KG1 (cell line): ENCODE data around the gene EPHB2.

Source experiments
- DNase-seq: peaks from one replicate; lab custom pipeline; 2025; lab: John Stamatoyannopoulos, UW

EPHB2 gene

DNA sequence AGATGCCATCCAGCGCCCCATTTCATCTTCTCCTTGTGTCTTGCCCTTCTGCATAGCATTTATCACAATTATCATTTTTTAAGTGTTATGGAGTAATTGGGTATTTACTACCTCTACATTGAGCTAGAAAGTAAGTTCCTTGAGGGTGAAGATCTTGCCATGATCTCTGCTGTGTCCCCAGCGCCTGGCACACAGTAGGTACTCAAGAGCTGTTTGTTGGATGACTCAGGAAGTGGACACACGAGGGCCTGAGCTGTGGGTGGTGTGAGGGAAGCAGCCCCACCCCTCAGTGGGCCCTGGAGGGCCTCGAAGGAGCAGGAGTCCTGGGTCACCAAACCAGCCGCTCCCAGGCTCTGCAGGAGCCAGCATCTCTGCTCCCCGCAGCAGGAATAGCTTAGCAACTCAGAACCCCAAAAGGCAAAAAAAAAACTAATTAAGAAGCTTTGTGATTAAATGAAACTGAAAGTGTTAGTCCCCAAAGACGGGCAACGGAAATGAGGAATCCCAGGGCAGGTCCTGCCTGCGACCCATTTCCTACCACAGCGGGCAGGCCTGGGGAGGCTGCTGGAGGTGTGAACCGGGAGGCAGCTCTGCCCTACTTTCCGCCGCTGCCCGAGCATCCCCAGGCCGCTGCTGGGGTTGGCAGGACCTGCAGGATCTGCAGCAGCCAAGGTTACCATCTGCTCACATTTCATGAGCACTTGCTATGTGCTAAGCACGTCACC, 174.3 kb downstream of the EPHB2 start:
- no peak for DNase-seq

DNA sequence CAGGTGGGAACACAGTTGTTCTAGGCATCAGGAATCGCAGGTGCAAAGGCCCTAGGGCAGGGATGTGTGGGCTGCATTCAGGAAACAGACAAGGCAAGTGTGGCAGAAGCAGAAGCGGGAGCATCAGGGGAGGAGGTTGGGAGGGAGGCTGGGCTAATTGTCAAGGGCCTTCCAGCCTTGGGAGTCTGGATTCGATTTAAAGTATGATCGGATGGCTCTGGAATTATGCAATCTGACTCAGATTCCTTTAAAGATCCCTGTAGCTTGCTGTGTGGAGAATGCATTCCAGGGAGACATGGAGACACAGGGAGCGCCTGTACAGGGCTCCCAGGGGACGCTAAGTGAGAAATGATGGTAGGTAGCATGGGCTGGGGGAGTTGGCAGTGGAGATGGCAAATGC, 175.6 kb downstream of the EPHB2 start:
- no peak for DNase-seq

DNA sequence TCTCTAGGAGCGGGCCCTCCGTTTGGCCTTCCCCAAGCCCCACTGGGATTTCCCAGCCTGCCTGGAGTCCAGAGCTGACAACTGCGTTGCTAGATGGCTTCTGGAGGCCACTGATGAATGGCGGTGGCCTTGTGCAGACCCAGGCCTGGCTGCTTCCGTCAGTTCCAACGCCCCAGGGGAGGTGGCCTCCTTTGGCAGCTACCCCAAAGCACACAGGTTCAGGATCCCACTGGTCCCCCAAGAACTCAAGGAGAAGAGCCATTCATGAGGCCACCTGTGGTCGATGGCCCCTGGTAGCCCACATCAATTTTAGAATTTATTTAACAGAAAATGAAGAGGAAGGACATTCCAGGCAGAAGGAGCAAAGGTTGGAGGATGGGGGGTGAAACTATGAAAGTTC, 176.9 kb downstream of the EPHB2 start:
- no peak for DNase-seq

DNA sequence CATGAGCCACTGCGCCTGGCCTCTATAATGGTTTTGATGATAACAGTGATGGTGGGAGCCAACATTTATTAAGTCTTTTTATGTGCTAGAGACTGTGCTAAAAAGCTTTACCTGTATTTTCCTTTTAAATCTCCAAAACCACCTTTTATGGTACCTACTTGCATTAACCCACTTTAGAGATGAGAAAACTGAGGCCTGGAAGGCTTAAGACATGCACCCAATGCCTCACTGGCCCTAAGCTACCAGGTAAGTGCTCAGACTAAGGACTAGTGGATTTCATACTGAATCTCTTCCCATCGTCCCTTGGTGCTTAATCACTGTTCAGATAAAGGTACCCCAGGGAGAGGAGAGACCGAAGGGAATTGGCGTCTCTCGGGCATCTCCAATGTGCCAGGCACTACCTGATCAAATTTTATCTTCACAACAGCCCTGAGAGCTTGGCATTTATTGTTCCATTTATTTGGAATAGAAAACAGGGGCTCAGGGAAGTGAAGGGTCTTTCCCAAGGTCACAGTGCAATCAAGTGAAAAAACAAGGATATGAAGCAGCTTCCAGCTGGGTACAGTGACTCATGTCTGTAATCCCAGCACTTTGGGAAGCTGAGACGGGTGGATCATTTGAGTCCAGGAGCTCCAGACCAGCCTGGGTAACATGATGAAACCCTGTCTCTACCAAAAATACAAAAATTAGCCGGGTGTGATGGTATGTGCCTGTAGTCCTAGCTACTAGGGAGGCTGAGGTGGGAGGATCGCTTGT, 177.9 kb downstream of the EPHB2 start:
- DNase-seq: no peak

DNA sequence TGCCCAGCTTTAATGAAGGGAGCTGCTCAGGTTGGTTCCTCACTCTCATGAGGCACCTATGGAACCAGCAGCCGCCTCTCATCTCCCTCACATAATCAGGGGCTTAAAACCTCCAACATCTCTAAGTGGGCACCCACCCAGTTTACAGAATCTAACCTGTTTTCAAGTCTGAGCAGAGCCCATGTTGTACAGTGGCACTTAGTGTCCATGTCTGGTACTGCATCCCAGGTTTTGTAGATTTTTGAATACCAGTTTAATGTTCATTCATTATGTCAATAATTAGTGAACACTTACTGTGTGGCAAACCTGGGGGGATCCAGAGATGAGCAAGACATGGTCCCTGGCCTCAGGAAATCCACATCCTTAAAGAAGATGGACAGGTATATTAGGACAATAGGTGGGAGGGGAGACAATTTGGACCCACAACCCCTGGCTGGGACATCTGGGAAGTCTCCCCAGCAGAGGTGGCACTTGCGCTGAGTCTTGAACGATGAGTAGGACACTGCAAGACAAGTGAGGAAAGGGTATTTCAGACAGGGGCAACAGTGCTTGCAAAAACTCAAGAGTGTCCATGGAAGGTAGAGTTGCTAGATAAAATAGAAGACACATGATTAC, 178.7 kb downstream of the EPHB2 start:
- peak; percentile 8 for DNase-seq

DNA sequence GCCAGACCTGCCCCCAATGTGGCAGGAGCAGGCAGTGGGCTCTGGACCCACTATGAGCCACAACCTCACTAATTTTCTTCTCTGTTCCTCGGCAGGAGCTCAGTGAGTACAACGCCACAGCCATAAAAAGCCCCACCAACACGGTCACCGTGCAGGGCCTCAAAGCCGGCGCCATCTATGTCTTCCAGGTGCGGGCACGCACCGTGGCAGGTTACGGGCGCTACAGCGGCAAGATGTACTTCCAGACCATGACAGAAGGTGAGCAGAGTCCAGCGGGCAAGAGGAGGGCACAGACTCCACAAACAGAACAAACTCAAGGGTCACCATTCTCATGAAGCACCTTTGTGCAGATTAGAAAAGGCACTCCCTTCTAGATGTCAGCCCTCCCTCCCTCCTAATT, 182.2 kb downstream of the EPHB2 start:
- no peak for DNase-seq

DNA sequence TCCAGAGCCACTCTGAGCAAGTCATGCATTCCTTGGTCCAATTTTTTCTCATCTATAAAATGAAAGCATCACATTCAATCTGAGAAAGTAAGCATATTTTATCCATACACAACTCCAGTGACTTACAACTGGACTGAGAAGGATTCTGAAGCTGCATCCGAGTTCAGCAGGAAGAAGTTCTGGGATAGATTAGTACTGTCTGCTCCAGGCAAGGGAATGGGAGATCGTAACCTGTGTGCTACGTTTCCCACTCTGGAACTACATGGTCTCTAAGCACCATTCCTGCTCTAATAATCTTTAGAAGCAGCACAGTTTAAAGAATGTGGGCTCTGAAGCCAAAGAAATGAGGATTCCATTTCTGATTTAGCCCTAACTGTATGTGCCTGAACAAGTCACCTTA, 182.7 kb downstream of the EPHB2 start:
- DNase-seq: no peak

DNA sequence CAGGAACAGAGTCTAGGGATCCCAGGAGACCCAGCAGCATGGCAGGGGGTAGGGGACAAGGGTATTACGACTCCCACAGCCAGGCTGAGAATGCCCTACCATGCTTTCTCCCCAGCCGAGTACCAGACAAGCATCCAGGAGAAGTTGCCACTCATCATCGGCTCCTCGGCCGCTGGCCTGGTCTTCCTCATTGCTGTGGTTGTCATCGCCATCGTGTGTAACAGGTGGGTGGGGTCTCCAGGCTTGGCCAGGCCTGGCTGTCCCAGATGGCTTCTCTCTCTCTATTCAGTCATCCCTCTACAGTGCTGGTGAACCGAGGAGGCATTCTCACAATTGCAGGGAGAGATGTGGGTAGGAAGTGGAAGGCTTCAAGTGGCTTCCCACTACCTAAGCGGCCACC, 184.7 kb downstream of the EPHB2 start:
- DNase-seq: no peak

DNA sequence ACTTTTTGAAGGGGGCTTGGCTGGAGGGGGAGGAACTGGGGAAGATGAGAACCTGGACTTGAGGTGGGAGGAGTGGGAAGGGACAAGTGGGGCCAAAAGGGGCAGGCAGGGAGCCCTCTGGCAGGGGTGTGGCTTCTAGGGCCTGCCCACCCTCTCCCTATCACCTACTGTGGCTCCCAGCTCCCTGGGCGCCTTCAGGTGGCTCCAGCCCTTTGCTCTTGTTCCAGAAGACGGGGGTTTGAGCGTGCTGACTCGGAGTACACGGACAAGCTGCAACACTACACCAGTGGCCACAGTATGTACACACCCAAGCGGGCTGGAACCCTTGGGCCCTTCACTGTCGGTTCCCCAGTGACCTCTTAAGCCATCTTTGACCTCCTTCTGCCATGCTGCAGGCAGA, 185.5 kb downstream of the EPHB2 start:
- DNase-seq: no peak

DNA sequence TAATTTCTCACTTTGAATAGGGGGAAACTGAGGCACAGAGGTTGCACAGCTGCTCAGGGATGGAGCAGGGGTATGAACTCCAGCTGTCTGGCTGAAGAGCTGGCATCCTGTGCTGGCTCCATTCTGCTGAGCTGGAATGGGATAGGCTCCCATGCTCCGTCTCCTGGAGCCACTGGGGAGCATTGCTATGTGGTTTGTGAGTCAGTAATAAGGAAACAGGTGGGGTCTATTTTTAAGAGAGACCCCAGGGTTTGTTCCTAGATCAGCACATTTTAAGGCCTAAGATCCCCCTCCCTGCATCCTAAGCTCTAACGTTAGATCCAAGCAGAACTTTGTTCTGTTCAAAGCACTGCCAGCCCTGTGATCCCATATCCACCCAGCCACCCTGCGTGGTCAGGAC, 189.8 kb downstream of the EPHB2 start:
- DNase-seq: no peak

DNA sequence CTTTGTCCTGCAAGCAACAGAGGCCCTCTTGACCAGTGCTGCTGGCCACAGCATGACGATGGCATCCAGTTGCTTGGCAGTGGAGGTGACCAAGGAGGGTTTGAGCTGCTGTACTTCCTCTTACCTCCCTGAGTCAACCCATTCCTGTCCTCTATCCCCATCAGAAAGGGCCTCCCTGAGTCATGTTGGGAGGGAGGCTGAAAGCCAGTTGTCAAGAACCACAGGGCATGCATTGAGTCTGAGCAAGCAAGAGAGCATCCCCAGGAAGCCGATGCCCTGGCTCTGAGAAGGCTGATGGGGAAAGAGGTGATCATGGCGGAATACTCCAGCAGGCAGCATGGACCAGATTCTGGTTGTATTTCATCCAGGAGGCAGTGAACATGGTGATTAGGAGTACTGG, 192.5 kb downstream of the EPHB2 start:
- no peak for DNase-seq

DNA sequence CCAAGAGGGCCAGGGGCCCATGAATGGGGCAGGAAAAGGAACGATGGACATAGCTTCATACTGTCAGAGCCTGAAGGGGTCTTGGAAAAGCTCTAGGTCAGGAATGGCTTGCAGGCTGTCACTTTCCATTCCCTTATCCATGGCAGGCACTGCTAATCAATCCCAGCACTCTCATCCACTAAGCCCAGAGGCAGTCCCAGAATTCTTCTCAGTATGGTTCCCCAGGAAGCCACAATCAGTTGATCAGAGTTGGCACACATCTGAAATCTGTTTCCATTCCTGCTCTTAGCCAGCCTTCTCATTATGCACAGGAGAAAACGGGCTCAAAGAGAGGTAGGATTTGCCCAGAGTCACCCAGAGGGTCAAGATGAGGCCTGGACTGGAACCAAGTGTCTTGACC, 196.3 kb downstream of the EPHB2 start:
- DNase-seq: no peak

DNA sequence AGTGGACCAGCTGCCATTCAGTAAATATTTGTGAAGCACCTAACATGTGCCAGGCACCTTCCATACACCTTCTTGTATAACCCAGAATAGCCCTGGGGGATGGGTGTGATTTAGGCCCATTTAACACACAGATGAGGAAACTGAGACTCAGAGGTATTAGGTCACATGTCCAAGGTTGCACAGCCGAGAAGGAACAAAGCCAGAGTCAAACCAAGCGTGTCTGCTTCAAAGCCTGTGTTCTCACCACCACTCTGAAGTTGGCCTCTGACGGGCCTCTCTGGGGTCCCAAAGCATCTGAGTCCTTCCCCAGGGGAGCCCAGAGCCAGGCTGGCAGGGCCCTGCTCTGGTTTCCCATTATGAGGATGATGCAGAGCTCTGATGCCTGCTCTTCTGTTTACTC, 196.9 kb downstream of the EPHB2 start:
- no peak for DNase-seq

DNA sequence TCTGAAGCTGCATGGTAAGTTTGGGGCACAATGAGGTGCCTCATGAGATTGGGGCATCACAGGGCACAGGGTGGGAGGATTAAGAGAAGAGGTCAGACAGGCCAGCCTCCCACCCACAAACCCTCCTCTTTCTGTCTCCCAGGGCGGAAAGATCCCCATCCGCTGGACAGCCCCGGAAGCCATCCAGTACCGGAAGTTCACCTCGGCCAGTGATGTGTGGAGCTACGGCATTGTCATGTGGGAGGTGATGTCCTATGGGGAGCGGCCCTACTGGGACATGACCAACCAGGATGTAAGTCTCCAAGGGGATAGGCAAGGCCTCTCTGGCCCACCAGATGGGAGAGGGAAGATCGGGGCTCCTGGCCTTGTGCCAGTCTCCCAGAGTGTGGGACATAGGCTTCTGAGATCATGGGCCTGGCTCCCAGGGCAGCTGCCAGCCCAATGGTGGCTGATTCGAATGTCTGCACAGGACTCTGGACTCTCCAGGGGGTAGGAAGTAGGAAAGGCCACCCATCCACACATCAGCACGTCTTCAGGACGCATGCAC, 198.3 kb downstream of the EPHB2 start:
- no peak for DNase-seq

DNA sequence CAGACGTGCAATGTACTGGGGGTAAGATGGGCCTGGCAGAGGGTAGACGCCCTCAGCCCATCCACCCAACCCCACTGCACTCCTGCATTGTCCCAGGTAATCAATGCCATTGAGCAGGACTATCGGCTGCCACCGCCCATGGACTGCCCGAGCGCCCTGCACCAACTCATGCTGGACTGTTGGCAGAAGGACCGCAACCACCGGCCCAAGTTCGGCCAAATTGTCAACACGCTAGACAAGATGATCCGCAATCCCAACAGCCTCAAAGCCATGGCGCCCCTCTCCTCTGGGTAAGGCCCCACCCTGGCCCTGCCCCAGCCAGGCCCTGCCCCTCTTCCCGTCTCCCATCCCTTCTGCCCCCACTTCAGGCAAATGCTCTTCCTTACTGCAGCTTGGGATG, 199.6 kb downstream of the EPHB2 start:
- no peak for DNase-seq

DNA sequence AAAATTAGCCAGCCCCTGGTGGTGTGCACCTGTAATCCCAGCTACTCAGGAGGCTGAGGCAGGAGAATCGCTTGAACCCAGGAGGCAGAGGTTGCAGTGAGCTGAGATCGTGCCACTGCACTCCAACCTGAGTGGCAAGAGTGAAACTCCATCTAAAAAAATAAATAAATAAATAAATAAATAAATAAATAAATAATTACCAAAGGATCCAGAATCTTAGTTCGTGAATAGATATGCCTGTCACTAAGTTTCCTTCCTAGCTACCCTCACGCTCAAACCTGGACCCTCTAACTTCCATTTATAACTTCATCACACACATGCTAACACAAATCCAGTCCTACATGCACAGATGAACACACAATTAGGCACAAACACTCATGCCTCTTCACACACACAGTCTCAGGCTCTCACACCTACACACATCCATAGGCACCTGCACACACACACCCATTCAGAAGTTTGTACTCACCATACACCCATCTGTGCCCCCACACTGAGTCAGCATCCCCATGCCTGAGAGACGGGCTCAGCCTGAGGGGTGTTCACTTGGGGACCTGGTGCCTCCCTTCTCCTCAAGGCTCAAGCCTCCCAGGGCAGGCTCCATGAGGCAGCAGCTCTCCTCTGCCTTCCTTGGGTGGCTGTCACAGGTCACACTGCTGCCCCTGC, 200.5 kb downstream of the EPHB2 start:
- no peak for DNase-seq

DNA sequence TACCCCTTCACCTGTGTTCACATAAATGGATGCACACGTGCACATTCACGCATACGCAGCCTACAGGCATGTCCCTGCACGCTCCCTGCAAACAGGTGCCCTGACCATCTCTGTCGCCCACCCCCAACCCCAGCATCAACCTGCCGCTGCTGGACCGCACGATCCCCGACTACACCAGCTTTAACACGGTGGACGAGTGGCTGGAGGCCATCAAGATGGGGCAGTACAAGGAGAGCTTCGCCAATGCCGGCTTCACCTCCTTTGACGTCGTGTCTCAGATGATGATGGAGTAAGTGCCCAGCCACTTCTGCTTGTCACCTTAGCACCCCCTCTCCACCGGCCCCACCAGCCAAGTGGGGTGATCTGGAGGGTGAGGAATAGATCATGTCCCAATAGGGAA, 201.7 kb downstream of the EPHB2 start:
- no peak for DNase-seq

DNA sequence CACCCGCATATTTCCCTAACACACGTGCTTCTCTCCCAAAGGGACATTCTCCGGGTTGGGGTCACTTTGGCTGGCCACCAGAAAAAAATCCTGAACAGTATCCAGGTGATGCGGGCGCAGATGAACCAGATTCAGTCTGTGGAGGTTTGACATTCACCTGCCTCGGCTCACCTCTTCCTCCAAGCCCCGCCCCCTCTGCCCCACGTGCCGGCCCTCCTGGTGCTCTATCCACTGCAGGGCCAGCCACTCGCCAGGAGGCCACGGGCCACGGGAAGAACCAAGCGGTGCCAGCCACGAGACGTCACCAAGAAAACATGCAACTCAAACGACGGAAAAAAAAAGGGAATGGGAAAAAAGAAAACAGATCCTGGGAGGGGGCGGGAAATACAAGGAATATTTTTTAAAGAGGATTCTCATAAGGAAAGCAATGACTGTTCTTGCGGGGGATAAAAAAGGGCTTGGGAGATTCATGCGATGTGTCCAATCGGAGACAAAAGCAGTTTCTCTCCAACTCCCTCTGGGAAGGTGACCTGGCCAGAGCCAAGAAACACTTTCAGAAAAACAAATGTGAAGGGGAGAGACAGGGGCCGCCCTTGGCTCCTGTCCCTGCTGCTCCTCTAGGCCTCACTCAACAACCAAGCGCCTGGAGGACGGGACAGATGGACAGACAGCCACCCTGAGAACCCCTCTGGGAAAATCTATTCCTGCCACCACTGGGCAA, 202.9 kb downstream of the EPHB2 start:
- DNase-seq: no peak

DNA sequence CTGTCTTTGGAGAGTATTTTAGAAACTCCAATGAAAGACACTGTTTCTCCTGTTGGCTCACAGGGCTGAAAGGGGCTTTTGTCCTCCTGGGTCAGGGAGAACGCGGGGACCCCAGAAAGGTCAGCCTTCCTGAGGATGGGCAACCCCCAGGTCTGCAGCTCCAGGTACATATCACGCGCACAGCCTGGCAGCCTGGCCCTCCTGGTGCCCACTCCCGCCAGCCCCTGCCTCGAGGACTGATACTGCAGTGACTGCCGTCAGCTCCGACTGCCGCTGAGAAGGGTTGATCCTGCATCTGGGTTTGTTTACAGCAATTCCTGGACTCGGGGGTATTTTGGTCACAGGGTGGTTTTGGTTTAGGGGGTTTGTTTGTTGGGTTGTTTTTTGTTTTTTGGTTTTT, 203.5 kb downstream of the EPHB2 start:
- DNase-seq: no peak

DNA sequence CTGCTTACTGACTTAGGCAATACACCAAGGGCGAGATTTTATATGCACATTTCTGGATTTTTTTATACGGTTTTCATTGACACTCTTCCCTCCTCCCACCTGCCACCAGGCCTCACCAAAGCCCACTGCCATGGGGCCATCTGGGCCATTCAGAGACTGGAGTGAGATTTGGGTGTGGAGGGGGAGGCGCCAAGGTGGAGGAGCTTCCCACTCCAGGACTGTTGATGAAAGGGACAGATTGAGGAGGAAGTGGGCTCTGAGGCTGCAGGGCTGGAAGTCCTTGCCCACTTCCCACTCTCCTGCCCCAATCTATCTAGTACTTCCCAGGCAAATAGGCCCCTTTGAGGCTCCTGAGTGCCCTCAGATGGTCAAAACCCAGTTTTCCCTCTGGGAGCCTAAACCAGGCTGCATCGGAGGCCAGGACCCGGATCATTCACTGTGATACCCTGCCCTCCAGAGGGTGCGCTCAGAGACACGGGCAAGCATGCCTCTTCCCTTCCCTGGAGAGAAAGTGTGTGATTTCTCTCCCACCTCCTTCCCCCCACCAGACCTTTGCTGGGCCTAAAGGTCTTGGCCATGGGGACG, 204.1 kb downstream of the EPHB2 start:
- DNase-seq: no peak

DNA sequence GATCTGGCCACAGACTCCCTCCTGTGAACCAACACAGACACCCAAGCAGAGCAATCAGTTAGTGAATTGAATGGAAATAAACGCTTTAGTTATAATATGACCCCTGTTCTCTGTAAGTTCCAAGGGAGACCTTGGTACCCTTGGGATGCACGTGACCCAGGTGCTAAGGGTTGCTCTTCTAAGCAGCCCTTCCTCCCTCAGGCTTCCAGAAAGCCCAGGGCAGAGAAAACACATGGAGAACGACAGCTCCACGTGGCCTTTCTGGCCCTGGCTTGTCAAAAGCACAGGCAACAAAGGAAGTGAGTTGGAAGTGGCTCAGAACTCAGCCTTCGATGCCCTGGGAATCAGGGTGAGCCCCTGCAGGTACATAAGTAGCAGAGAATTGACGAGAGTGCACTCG, 204.6 kb downstream of the EPHB2 start:
- no peak for DNase-seq
